ENCODE results near the gene TMEM132C. TPM values are rescaled to one million over a fixed set of nuclear protein-coding genes. Genes with fewer than 3 reads are reported as not detected.

The TMEM132C gene
- total RNA-seq, 1 donor from 2014 or later = not detected

GRCh38 chr12:128695697-128696096, 428.7 kb downstream of the TMEM132C start:
- Mint-ChIP-seq H3K4me1 (no peaks in the 10 kb centered on the region), H3K27ac (no peak overlapping the region), H3K9me3 (no peaks in the 10 kb centered on the region), H3K27me3 (no peaks in the 10 kb centered on the region), H3K36me3 (ENCODE audit: low read depth) (no peaks in the 10 kb centered on the region), H3K4me3 (no peak overlapping the region)
- intact Hi-C loops (cut with micrococcal nuclease) = no loop called here
- DNase-seq (no peak), ATAC-seq (ENCODE audit: low read depth) (no peak)
- ChIA-PET CTCF (no interaction called here), POLR2A (no interaction called here)
- no peak for TF ChIP-seq CTCF (IDR thresholded peaks at IDR 0.05)

DNA sequence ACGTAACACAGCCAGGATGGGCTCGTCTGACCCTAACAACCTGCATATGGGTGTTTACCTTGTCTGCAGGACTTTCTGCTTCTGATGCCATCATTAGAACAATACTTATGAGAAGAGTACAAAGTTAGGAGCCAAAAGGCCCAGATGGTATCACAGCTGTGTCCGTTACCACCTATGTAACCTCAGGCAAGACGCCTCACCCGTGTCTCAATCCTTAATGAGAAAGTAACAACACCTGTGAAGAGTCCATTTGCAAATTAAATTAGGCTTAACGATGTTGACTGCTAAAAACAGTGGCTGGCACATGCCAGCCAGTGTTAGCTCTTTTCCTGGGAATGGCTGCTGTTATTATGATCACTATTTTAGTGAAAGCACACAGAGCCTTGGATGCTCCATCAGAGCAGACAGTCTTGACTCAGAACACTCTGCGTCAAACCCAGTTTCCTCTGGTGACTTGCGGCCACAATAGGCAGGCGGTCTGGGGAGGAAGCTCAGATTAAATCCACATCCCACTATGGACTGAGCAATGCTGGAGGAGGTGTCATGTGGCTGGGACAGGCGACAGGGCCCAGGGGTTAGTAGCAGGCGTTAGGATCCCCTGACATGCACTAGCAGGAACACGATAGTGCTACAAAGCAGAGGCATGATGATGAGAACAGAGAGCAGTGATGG, 431.5 kb downstream of the TMEM132C start:
- Mint-ChIP-seq H3K27ac (no peak overlapping the region), H3K4me1 (no peaks in the 10 kb centered on the region), H3K27me3 (peaks cover 11% of the 10 kb centered on the region), H3K9me3 (no peaks in the 10 kb centered on the region), H3K4me3 (no peak overlapping the region), H3K36me3 (ENCODE audit: low read depth) (no peaks in the 10 kb centered on the region)
- CTCF ChIA-PET = no interaction called here
- no peak for TF ChIP-seq CTCF (IDR thresholded peaks at IDR 0.05)
- intact Hi-C loops (cut with micrococcal nuclease) = no loop called here
- no peak for ATAC-seq (ENCODE audit: low read depth)
- POLR2A ChIA-PET = no interaction called here
- DNase-seq = no peak

DNA sequence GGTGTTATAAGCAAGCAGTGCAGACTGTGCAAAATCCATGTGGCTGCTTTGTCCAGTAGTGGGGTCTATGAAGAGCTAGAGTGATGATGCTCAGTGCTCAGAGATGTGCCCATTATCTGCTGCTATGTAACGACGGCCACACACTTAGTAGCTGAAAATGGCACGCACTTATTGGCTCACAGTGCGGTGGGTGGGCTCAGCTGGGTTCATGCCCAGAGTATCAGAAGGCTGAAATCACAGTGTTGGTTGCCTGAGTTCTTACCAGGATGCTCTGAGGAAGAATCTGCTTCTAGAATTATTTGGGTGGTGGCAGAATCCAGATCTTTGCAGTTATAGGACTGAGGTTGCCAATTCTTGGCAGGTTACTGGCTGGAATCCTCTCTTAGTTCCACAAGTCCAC, 432.1 kb downstream of the TMEM132C start:
- Mint-ChIP-seq H3K4me3 (no peak overlapping the region), H3K9me3 (no peaks in the 10 kb centered on the region), H3K27ac (no peak overlapping the region), H3K4me1 (no peaks in the 10 kb centered on the region), H3K36me3 (ENCODE audit: low read depth) (no peaks in the 10 kb centered on the region), H3K27me3 (peaks cover 11% of the 10 kb centered on the region)
- CTCF ChIA-PET = no interaction called here
- no peak for ATAC-seq (ENCODE audit: low read depth)
- POLR2A ChIA-PET = no interaction called here
- TF ChIP-seq CTCF (IDR thresholded peaks at IDR 0.05) = no peak
- intact Hi-C loops (cut with micrococcal nuclease) = no loop called here
- DNase-seq = no peak

- no peak overlapping the region for H3K27ac Mint-ChIP-seq
Observed at GRCh38 chr12:128702371-128702770, 435.4 kb downstream of the TMEM132C start.

GRCh38 chr12:128705140-128705539, 438.2 kb downstream of the TMEM132C start:
- ChIA-PET CTCF (no interaction called here), POLR2A (no interaction called here)
- DNase-seq = no peak
- intact Hi-C loops (cut with micrococcal nuclease) = no loop called here
- no peak for ATAC-seq (ENCODE audit: low read depth)
- no peaks in the 10 kb centered on the region for H3K4me1 Mint-ChIP-seq
- no peaks in the 10 kb centered on the region for H3K9me3 Mint-ChIP-seq
- H3K27me3 Mint-ChIP-seq = peaks cover 11% of the 10 kb centered on the region
- no peak overlapping the region for H3K4me3 Mint-ChIP-seq
- no peak overlapping the region for H3K27ac Mint-ChIP-seq
- H3K36me3 Mint-ChIP-seq (ENCODE audit: low read depth) = no peaks in the 10 kb centered on the region
- no peak for TF ChIP-seq CTCF (IDR thresholded peaks at IDR 0.05)

More at GRCh38 chr12:128702371-128702770, 435.4 kb downstream of the TMEM132C start:
- H3K4me1 Mint-ChIP-seq = no peaks in the 10 kb centered on the region
- CTCF ChIA-PET = no interaction called here
- DNase-seq = no peak
- no peak for ATAC-seq (ENCODE audit: low read depth)
- no peaks in the 10 kb centered on the region for H3K36me3 Mint-ChIP-seq (ENCODE audit: low read depth)
- POLR2A ChIA-PET = no interaction called here
- H3K4me3 Mint-ChIP-seq = no peak overlapping the region
- TF ChIP-seq CTCF (IDR thresholded peaks at IDR 0.05) = no peak
- H3K27me3 Mint-ChIP-seq = peaks cover 11% of the 10 kb centered on the region
- intact Hi-C loops (cut with micrococcal nuclease) = no loop called here
- no peaks in the 10 kb centered on the region for H3K9me3 Mint-ChIP-seq

Measured in activated B cell treated with CpG ODN at 0.5 μM for 24 hours (primary cell).